WI38 (cell line): ENCODE measurements around the gene NDFIP1.

Experiments used
- H3K4me3 ChIP-seq: 2 replicates; pipeline ENCODE4 v1.5.1; 2011; ENCODE audit warnings: low read depth, mild to moderate bottlenecking, control low read depth, low read length
- CTCF ChIP-seq: IDR thresholded peaks from 2 replicates; pipeline ENCODE4 v1.5.1; 2012; ENCODE audit warnings: low read depth, mild to moderate bottlenecking, control low read depth, low read length

NDFIP1 gene

DNA sequence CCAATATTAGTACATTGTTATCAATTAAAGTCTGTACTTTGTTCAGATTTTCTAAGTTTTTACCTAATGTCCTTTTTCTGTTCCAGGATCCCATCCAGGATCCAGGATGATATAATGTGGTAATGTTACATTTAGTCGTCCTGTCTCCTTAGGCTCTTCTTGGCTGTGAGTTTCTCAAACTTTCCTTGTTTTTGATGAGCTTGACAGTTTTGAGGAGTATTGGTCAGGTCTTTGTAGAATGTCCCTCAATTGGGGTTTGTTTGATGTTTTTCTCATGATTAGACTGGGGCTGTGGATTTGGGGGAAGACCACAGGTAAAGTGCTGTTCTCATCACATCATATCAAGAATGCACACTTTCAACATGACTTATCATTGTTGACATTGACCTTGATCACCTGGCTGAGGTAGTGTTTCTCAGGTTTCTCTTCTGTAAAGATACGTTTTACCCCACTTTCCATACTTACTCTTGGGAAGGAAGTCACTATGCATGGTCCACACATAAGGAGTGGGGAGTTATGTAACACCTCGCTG lies 9.6 kb downstream of the NDFIP1 start:
- no peak for TF ChIP-seq CTCF
- H3K4me3 ChIP-seq = no peak overlapping the region

DNA sequence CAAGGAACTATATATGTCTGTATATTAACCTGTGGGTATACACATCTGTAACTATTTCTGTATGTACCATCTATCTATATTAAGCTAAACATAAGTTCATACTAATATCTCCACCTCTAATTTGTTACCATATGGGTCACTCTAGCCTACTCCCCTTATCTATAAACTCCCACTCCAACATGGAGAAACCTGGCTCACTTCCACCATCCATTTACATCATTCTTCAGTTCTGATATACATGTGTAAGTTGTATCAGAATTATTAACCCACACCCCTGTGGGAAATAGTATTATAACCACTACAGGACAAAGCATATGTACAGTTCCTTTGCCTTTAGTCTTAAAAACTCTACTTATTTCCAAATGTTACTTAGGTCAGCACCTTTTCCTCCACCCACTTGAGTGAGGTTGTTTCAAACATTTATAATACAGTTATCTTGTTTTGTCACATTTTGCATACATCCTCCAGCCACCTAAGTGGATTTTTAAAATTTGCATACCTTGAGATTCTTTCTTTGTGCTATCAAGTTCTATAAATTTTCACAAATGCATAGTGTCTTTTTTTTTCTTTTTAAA lies 10.6 kb downstream of the NDFIP1 start:
- H3K4me3 ChIP-seq = no peak overlapping the region
- no peak for TF ChIP-seq CTCF

DNA sequence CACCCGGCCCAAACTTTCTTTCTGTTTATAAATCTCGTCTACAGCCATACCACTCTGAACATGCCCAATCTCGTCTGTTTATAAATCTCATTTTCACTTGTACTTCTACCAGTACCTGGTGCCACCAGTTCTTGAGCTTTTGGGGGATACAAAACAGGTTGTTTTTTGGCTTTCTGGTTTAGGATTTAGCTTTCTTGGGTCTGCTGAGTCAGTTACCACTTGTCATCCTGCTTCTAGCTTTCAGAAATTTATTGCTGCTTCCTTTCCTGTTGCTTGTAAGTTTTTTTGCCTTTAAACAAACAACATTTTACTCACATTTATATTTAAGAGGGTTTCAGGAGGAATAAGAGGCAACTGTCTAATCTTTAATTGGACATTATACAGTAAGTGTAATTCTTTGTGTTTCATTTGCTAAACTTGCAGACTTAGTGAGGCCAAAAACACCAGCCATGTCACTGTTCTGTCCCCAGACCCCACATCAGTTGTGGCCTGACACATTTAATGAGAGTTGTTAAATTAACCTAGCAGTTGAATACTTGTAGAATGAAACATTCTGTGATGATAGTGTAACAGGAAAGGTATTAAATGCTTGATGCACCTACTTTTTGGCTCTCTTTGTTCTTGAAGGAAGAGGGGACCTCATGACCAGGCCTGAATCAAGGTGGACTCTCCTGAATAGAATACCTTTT lies 11.8 kb downstream of the NDFIP1 start:
- H3K4me3 ChIP-seq = no peak overlapping the region
- TF ChIP-seq CTCF = no peak

GRCh38 chr5:142122121-142122520 lies 13.5 kb downstream of the NDFIP1 start:
- TF ChIP-seq CTCF = no peak
- no peak overlapping the region for H3K4me3 ChIP-seq

GRCh38 chr5:142125378-142125777 lies 16.8 kb downstream of the NDFIP1 start:
- H3K4me3 ChIP-seq = no peak overlapping the region
- TF ChIP-seq CTCF = no peak

DNA sequence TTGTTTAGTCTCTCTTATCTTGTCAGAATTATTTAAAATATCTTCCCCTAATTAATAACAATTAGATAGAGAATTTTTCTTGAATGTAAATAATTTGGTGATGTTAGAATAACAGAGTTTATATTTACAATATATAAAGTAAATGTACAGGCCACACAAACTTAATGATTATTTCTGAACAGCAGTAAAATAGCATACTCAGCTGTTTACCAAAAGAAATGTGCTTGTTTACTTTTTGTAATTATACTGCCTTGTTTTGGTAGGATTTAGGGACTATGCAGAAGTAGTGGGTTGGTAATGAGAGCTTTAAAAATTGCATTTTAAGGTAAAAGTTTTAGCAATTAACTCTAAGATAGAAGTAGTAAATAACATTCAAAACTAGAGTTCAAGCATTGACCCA lies 17.4 kb downstream of the NDFIP1 start:
- TF ChIP-seq CTCF = no peak
- no peak overlapping the region for H3K4me3 ChIP-seq

DNA sequence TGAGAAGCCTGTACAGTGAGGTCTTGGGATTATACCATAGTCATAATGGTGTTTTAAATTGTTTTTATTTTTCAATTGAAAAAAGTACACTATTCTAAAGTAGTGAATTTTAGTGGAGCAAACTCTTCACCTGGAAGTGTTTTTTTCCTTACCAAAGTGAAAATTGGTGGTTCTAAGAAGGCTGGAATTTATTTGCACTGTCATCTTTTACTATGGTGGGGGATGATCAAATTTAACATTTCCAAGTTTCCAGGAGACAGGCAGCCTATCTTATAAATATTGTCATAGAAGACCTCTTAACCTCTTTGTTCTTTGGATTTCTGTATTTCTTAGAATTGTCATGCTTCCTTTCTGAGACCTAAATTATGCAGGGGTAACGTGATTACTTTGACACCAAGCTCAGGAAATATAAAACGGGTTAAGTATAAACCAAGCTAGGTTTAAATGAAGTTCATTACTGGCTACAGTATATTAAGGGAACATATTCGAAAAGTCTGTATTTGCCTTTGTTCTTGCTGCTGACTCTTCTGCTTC lies 20.2 kb downstream of the NDFIP1 start:
- no peak overlapping the region for H3K4me3 ChIP-seq
- TF ChIP-seq CTCF = no peak
